Measurements from ENCODE around the gene DLGAP1.

GRCh38 chr18:3460823-3461398 lies 994.2 kb downstream of the DLGAP1 start:
- TF ChIP-seq YY1 (IDR thresholded peaks at IDR 0.05; ENCODE audit: insufficient read depth, insufficient read length) (no peak), ZNF274 (IDR thresholded peaks at IDR 0.05; ENCODE audit: low read depth, low read length) (no peak), SUZ12 (IDR thresholded peaks at IDR 0.05; ENCODE audit: extremely low read depth, insufficient read depth, insufficient read length) (no peak)
